ENCODE data around the gene PIP5K1C.

PIP5K1C gene

DNA sequence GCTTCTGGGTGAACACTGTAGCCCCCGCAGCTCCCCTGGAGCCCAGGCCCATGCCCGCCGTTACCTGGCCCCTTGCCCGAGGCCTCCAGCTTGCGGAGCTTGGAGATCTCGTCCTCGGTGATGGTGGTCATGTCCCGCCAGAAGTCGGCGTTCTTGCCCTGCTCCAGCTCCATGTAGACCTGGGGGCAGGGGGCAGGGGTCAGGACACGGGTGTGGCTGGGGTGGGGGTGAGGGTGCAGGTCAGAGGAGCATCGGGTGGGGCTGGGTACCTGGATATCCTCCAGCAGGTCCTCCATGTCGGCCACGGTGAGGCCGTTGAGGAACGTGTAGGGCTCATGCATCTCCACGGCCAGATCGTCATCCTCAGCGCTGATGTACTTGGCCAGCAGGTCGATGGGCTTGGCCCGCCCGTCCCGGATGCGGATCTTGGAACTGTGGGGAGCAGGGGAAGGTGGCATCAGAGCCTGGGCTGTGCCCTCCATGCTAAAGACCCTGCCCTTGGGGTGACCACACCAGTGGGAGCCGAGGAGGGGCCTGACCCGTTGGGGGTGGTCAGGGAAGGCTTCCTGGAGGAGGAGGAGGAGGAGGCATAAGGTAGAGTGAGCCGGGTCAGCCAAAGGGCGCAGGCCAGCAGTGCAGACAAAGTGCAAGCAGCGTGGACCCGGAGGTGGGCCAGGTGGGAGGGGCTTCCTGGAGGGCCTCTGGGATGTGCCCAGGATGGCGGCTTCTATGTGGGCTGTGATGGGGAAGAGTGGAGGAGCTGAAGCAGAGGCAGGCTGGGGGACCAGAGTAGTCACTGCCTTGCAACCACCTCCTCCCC is 81.2 kb downstream of the PIP5K1C start:
- DNase-seq (ENCODE audit: low read depth), result no peak
- H3K4me3 ChIP-seq (ENCODE audit: low read length), result no peak overlapping the region
- TF ChIP-seq, protein P1, sequence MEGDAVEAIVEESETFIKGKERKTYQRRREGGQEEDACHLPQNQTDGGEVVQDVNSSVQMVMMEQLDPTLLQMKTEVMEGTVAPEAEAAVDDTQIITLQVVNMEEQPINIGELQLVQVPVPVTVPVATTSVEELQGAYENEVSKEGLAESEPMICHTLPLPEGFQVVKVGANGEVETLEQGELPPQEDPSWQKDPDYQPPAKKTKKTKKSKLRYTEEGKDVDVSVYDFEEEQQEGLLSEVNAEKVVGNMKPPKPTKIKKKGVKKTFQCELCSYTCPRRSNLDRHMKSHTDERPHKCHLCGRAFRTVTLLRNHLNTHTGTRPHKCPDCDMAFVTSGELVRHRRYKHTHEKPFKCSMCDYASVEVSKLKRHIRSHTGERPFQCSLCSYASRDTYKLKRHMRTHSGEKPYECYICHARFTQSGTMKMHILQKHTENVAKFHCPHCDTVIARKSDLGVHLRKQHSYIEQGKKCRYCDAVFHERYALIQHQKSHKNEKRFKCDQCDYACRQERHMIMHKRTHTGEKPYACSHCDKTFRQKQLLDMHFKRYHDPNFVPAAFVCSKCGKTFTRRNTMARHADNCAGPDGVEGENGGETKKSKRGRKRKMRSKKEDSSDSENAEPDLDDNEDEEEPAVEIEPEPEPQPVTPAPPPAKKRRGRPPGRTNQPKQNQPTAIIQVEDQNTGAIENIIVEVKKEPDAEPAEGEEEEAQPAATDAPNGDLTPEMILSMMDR (conservative IDR thresholded peaks at IDR 0.05; ENCODE audit: low read length), result no peak

DNA sequence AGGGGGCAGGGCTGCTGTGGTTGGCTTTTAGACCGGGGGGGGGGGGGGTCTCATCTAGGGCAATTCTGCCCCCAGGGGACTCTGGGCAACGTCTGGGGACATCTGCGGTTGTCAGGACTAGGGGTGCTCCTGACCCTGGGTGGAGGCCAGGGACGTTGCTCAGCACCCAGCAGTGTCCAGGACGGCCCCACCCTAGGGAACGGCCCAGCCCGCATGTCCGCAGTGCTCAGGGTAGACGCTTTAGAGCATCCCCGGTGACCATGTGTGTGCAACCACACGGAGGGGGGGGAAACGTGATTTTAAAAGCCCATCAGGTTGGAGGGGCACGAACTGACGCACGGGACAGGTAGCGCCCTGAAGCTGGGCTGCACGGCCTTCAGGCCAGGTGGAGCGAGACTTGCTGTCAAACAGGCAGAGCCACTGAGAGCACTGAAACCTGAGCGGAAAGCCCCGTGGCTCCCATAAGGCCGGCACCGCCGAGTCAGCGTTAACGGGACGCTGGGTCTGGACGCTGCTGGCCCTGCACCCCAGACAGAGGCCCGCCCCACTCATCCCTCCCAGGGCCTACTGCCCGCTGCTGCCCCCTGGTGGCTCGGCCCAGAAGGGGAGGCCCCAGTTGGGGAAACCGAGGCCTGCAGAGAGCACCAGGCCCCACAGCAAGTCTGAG is 82.0 kb downstream of the PIP5K1C start:
- peak; percentile 57 for DNase-seq (ENCODE audit: low read depth)
- TF ChIP-seq, protein P1 (conservative IDR thresholded peaks at IDR 0.05; ENCODE audit: low read length), result peak; percentile 78

DNA sequence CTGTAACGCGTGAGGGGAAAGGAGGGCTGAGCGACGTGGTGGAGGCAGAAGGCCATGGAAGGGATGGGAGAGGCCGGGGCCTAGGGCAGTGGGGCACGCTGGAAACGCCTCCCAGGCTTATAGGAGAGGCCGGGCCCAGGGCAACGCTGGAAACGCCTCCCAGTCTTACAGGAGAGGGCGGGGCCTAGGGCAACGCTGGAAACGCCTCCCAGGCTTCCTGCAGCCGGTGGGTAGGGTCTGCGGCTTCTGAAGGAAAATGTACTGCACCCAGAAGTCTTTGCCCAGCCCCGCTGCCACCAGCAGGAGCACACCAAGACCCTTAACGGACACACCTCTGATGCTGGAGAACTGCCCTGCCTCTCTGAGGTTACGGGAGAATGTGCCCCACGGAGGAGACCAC is 82.8 kb downstream of the PIP5K1C start:
- TF ChIP-seq, protein P1 (conservative IDR thresholded peaks at IDR 0.05; ENCODE audit: low read length), result no peak
- no peak for DNase-seq (ENCODE audit: low read depth)
- H3K4me3 ChIP-seq (ENCODE audit: low read length), result no peak overlapping the region

More for the DNA sequence above, 82.0 kb downstream of the PIP5K1C start:
- 0 out of 2 replicates have a peak overlapping the region, but pooled peaks have one; percentile 7 for H3K4me3 ChIP-seq (ENCODE audit: low read length)

DNA sequence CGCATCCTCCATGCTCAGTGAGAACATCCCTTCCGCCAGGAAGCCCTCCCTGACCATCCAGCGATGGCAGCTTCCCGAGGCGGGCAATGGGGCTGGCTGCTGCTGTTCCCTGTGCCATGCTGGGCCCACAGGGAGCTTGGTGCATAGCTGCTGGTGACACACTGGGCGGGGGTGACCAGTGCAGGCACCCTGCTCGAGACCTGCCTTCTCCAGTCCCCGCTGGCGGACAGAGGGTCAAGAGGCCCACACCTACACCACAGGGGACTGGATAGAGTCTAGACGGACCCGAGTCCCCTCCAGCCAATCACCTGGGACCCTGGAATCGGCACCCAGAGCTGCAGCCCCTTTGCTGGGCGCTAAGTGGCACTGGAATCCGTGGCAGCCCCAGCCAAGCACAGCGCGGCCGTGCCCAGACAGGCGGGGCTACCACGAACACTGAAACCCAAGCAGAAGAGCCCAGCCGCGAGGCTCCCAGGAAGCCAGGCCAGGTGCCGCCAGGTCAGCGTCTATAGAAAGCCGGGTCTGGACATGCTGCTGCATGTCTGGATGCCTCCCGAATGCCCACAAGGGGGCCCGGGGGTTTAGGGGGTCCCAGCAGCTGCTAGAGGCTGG is 84.6 kb downstream of the PIP5K1C start:
- no peak for DNase-seq (ENCODE audit: low read depth)
- TF ChIP-seq, protein P1 (conservative IDR thresholded peaks at IDR 0.05; ENCODE audit: low read length), result no peak
- no peak overlapping the region for H3K4me3 ChIP-seq (ENCODE audit: low read length)

DNA sequence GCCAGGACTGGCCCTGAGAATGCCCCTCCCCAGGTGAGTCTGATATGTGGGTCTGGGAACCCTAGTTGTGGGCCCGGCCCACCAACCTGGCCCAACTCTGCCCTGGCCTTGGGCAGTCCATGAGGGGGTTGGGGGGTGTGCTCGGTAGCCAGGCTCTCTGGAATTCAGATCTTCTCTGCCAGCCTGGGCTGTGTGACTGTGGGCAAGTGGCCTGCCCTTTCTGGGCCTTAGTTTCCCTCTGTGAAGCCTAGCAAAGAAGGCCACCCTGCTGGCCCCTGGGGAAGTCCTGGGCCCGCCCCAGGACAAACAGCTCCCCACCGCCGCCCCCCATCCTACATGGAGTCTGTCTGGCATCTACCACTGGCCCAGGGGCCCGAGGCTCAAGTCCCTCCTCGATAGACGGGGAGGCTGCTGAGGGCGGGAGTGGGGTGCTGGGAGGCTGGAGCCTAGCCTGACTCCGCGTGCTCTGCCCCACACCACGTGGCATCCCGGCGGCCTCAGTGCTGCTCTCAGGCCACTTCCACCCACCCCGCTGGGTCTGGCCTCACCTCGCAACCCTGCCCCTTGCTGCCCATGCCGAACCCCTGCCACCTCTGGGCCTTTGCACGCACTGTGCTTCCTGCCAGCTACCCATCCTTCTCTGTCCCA is 85.3 kb downstream of the PIP5K1C start:
- H3K4me3 ChIP-seq (ENCODE audit: low read length), result no peak overlapping the region
- TF ChIP-seq, protein P1 (conservative IDR thresholded peaks at IDR 0.05; ENCODE audit: low read length), result no peak
- DNase-seq (ENCODE audit: low read depth), result no peak

DNA sequence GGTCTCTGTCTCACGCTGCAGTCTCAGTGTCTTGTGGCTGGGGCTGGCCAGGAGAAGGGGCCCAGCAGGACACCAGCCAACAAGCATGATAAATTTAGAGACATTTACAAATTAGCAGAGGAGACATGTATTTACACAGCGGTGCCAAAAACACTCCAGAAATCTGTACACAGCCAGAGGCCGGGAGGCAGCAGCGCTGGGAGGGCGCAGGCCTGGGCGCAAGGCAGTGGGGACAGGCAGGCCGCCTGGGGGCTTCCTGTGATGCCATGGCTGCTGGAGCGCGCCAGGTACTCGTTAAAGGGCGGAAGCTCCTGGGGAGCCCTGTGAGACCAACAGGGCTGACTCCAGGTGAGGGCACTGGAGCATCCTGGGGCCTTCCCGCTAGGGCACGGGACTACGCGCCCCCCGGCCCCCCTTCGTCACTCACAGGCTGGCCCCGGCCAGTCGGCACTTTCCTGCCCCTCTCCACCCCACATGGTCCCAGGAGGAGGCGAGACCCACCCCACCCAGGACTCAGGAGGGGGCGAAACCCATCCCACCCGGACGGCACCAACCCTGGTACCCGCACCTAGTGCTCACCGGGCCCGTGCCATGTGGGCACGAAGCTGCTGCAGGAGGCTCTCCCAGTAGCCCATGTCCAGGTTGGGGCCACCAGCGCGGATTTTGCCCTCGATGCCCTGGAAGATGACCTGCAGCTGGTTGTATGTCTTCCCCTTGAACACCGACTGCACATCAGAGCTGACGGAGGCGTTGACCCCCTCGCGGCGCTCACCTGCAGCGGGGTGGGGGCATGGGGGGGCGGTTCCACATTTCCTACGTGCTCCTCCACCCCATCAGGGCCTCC is 86.2 kb downstream of the PIP5K1C start:
- DNase-seq (ENCODE audit: low read depth), result no peak
- H3K4me3 ChIP-seq (ENCODE audit: low read length), result no peak overlapping the region
- TF ChIP-seq, protein P1 (conservative IDR thresholded peaks at IDR 0.05; ENCODE audit: low read length), result no peak
